Measurements from ENCODE around the gene RAB28. TPM values are rescaled to one million over a fixed set of nuclear protein-coding genes. Genes with fewer than 3 reads are reported as not detected.

Gene RAB28
- total and polyA plus RNA-seq, 9 of the 15 experiments (the other 6 are each of a cell fraction or from before 2014, with no cell fraction given), result 6.7 to 40.4 (median 23.0) TPM

DNA sequence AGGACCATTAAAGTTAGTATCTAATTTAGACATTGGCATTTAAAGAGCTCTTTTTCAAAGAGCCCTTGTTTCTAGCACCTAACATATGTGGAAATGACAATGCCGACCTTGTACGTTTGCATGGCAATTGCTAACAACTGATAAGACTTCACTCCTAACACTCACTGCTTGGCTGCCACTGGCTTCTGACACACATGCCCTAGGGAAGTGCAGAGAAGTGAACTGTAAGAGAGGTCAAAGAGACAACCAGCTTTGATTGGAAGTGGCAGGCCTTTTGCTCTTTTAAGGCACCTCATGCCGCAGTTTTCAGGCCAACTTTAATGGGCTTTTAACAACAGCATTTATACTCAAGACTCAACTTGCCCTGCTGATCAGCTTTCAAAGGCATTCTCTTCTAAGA, 158.4 kb downstream of the RAB28 start:
- FAIRE-seq (no peak), ATAC-seq (peak; percentile 68), DNase-seq (ENCODE audit: extremely low read depth in 1 of 4, low spot score in 3 of 4) (peak in 1 of 4 experiments; percentile 29)
- BruUV-seq (replicated peaks), result no TSS peak
- H3K36me3 ChIP-seq (ENCODE audit: control insufficient read depth, insufficient read depth, low read length), result no peaks in the 10 kb centered on the region
- H2AFZ ChIP-seq (ENCODE audit: low read depth, low read length), result no peak overlapping the region
- in situ Hi-C loops (cut with MboI) (no loop called here), intact Hi-C loops (cut with micrococcal nuclease) (no loop called here)
- no peak for TF ChIP-seq CAMTA2 (CRISPR knock-in tag; conservative IDR thresholded peaks at IDR 0.05)
- no peak for TF ChIP-seq SRSF3 (IDR thresholded peaks at IDR 0.05; ENCODE audit: insufficient read depth, low read length)
- TF ChIP-seq CTBP1 (IDR thresholded peaks at IDR 0.05; ENCODE audit: borderline replicate concordance), result no peak
- TF ChIP-seq ZNF224 (CRISPR knock-in tag; IDR thresholded peaks at IDR 0.05), result no peak
- no peak for TF ChIP-seq HMG20B (CRISPR knock-in tag; IDR thresholded peaks at IDR 0.05)
- TF ChIP-seq, protein P1, sequence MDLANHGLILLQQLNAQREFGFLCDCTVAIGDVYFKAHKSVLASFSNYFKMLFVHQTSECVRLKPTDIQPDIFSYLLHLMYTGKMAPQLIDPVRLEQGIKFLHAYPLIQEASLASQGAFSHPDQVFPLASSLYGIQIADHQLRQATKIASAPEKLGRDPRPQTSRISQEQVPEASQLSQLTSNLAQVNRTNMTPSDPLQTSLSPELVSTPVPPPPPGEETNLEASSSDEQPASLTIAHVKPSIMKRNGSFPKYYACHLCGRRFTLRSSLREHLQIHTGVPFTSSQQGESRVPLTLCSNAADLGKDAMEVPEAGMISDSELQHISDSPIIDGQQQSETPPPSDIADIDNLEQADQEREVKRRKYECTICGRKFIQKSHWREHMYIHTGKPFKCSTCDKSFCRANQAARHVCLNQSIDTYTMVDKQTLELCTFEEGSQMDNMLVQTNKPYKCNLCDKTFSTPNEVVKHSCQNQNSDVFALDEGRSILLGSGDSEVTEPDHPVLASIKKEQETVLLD (IDR thresholded peaks at IDR 0.05), result no peak
- no peak for TF ChIP-seq ZNF12 (CRISPR knock-in tag; IDR thresholded peaks at IDR 0.05)
- no peak for TF ChIP-seq SMARCB1 (IDR thresholded peaks at IDR 0.05; ENCODE audit: insufficient read length, low read depth)
- TF ChIP-seq, protein P2, sequence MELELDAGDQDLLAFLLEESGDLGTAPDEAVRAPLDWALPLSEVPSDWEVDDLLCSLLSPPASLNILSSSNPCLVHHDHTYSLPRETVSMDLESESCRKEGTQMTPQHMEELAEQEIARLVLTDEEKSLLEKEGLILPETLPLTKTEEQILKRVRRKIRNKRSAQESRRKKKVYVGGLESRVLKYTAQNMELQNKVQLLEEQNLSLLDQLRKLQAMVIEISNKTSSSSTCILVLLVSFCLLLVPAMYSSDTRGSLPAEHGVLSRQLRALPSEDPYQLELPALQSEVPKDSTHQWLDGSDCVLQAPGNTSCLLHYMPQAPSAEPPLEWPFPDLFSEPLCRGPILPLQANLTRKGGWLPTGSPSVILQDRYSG (tag; conservative IDR thresholded peaks at IDR 0.05; ENCODE audit: low read depth), result no peak
- TF ChIP-seq, protein P3, sequence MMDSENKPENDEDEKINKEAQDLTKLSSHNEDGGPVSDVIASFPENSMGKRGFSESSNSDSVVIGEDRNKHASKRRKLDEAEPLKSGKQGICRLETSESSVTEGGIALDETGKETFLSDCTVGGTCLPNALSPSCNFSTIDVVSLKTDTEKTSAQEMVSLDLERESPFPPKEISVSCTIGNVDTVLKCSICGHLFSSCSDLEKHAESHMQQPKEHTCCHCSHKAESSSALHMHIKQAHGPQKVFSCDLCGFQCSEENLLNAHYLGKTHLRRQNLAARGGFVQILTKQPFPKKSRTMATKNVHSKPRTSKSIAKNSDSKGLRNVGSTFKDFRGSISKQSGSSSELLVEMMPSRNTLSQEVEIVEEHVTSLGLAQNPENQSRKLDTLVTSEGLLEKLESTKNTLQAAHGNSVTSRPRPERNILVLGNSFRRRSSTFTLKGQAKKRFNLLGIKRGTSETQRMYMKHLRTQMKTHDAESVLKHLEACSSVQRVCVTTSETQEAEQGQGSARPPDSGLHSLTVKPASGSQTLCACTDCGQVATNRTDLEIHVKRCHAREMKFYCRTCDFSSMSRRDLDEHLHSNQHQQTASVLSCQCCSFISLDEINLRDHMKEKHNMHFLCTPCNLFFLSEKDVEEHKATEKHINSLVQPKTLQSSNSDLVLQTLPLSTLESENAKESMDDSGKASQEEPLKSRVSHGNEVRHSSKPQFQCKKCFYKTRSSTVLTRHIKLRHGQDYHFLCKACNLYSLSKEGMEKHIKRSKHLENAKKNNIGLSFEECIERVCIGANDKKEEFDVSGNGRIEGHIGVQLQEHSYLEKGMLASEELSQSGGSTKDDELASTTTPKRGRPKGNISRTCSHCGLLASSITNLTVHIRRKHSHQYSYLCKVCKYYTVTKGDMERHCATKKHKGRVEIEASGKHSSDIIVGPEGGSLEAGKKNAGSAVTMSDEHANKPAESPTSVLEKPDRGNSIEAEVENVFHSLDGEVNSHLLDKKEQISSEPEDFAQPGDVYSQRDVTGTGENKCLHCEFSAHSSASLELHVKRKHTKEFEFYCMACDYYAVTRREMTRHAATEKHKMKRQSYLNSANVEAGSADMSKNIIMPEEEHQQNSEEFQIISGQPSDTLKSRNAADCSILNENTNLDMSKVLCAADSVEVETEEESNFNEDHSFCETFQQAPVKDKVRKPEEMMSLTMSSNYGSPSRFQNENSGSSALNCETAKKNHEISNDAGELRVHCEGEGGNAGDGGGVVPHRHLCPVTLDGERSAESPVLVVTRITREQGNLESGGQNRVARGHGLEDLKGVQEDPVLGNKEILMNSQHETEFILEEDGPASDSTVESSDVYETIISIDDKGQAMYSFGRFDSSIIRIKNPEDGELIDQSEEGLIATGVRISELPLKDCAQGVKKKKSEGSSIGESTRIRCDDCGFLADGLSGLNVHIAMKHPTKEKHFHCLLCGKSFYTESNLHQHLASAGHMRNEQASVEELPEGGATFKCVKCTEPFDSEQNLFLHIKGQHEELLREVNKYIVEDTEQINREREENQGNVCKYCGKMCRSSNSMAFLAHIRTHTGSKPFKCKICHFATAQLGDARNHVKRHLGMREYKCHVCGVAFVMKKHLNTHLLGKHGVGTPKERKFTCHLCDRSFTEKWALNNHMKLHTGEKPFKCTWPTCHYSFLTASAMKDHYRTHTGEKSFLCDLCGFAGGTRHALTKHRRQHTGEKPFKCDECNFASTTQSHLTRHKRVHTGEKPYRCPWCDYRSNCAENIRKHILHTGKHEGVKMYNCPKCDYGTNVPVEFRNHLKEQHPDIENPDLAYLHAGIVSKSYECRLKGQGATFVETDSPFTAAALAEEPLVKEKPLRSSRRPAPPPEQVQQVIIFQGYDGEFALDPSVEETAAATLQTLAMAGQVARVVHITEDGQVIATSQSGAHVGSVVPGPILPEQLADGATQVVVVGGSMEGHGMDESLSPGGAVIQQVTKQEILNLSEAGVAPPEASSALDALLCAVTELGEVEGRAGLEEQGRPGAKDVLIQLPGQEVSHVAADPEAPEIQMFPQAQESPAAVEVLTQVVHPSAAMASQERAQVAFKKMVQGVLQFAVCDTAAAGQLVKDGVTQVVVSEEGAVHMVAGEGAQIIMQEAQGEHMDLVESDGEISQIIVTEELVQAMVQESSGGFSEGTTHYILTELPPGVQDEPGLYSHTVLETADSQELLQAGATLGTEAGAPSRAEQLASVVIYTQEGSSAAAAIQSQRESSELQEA (IDR thresholded peaks at IDR 0.05; ENCODE audit: low read depth), result no peak
- no peak for TF ChIP-seq HDAC3 (IDR thresholded peaks at IDR 0.05; ENCODE audit: borderline replicate concordance, partially characterized antibody)
- TF ChIP-seq ESRRB (CRISPR knock-in tag; IDR thresholded peaks at IDR 0.05; ENCODE audit: borderline replicate concordance), result no peak
- H3K4me3 ChIP-seq, result no peak overlapping the region
- POLR2A ChIA-PET, result no interaction called here
- H3K27ac ChIP-seq (ENCODE audit: extremely low read depth, low read depth, low read length), result no peak overlapping the region
- H4K20me1 ChIP-seq (replicated peaks; ENCODE audit: control insufficient read depth, insufficient read depth, low read length), result no peaks in the 10 kb centered on the region
- CTCF ChIA-PET (ENCODE audit: low intra/inter-chr PET ratio), result no interaction called here
- peaks cover 0 to 4% of the 10 kb centered on the region in 2 experiments; a peak in 1 of 5 replicates for H3K4me1 ChIP-seq (replicated peaks in 1 of 2; ENCODE audit: control insufficient read depth in 2 of 2, insufficient read depth in 2 of 2, low read length in 2 of 2)
- no peaks in the 10 kb centered on the region for H3K79me2 ChIP-seq (ENCODE audit: control insufficient read depth, insufficient read depth, low read length)
- no peak overlapping the region for H3K9ac ChIP-seq (ENCODE audit: insufficient read depth in 1 of 2, low read depth in 2 of 2, low read length in 2 of 2)
- H3K27me3 ChIP-seq (ENCODE audit: control insufficient read depth in 2 of 2, insufficient read depth in 2 of 2, low read length in 2 of 2), result no peaks in the 10 kb centered on the region
- no peaks in the 10 kb centered on the region for H3K9me1 ChIP-seq (ENCODE audit: control insufficient read depth, insufficient read depth, low read length)
- 26% methylated on average over 3 of the region's 3 CpGs for WGBS (ENCODE audit: insufficient coverage, low coverage, missing lambda C conversion rate)
- H3K9me3 ChIP-seq (replicated peaks; ENCODE audit: control insufficient read depth, insufficient read depth, low read depth, low read length), result no peaks in the 10 kb centered on the region
- H3K4me2 ChIP-seq (ENCODE audit: insufficient read depth, low read length), result no peak overlapping the region
